ENCODE results near the gene TEX29.

TEX29 gene

DNA sequence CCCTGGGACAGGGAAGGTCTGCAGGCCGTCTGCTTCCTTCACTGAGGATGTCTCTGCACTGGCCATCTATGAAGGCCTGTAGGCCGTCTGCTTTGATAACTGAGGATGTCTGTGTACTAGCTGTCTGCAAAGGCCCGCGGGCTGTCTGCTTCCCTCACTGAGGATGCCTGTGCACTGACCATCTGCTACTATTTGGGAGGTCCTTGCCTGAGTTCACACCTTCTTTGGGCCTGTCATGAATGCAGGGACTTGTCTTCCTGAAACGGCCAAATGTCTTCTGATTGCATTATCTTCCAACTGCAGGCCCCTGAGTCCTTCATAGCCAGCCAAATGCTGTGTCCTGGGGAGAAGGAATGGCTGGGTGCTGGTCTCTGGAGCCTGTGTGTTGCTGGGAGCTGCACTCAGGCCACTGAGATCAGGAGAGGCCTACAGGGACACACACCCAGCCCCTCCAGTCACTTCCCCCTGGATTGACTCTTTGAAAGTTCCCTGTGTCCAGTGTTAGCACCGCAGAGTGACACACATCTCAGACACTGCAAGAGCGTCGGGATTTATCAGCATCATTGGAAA, 72.9 kb downstream of the TEX29 start:
- Histone ChIP-seq H3K4me3 (ENCODE audit: low read depth, low read length) (no peak overlapping the region), H3K9me3 (ENCODE audit: control insufficient read depth, insufficient read depth, low read depth, low read length) (no peaks in the 10 kb centered on the region), H3K4me1 (ENCODE audit: control insufficient read depth, insufficient read depth, low read length) (no peaks in the 10 kb centered on the region), H3K36me3 (ENCODE audit: control insufficient read depth in 2 of 2, insufficient read depth in 1 of 2, low read length in 2 of 2) (no peaks in the 10 kb centered on the region), H3K27ac (ENCODE audit: extremely low read depth, low read depth, low read length) (no peak overlapping the region)
- ChIA-PET POLR2A (no interaction called here), CTCF (no interaction called here)
- no peak for TF ChIP-seq ZNF791 (tag by site-specific recombination; IDR thresholded peaks at IDR 0.05)
- no peak for TF ChIP-seq TCF7L2 (IDR thresholded peaks at IDR 0.05; ENCODE audit: borderline replicate concordance, low read depth, low read length)
- TF ChIP-seq ZNF350 (tag by site-specific recombination; IDR thresholded peaks at IDR 0.05) = no peak
- TF ChIP-seq, protein P1, sequence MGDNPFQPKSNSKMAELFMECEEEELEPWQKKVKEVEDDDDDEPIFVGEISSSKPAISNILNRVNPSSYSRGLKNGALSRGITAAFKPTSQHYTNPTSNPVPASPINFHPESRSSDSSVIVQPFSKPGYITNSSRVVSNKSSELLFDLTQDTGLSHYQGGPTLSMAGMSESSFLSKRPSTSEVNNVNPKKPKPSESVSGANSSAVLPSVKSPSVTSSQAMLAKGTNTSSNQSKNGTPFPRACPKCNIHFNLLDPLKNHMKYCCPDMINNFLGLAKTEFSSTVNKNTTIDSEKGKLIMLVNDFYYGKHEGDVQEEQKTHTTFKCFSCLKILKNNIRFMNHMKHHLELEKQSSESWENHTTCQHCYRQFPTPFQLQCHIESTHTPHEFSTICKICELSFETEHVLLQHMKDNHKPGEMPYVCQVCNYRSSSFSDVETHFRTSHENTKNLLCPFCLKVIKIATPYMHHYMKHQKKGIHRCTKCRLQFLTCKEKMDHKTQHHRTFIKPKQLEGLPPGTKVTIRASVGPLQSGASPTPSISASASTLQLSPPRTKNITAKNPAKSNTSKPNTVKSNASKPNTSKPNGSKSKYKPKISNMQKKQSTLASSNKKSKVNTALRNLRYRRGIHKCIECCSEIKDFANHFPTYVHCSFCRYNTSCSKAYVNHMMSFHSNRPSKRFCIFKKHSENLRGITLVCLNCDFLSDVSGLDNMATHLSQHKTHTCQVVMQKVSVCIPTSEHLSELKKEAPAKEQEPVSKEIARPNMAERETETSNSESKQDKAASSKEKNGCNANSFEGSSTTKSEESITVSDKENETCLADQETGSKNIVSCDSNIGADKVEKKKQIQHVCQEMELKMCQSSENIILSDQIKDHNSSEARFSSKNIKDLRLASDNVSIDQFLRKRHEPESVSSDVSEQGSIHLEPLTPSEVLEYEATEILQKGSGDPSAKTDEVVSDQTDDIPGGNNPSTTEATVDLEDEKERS (tag by site-specific recombination; IDR thresholded peaks at IDR 0.05) = no peak
- no peak for TF ChIP-seq ZBTB1 (tag by site-specific recombination; IDR thresholded peaks at IDR 0.05)
